RCC 7860 (cell line): ENCODE measurements around the gene PSTPIP2.

Source experiments
- DNase-seq: peaks from one replicate; pipeline ENCODE4 v3.0.0-alpha.2; 2015; ENCODE audit warnings: low spot score
- FAIRE-seq: peaks from 2 replicates; lab custom pipeline; 2012; peaks lifted over from hg19 to GRCh38; lab: Jason Lieb, UNC

The PSTPIP2 gene

DNA sequence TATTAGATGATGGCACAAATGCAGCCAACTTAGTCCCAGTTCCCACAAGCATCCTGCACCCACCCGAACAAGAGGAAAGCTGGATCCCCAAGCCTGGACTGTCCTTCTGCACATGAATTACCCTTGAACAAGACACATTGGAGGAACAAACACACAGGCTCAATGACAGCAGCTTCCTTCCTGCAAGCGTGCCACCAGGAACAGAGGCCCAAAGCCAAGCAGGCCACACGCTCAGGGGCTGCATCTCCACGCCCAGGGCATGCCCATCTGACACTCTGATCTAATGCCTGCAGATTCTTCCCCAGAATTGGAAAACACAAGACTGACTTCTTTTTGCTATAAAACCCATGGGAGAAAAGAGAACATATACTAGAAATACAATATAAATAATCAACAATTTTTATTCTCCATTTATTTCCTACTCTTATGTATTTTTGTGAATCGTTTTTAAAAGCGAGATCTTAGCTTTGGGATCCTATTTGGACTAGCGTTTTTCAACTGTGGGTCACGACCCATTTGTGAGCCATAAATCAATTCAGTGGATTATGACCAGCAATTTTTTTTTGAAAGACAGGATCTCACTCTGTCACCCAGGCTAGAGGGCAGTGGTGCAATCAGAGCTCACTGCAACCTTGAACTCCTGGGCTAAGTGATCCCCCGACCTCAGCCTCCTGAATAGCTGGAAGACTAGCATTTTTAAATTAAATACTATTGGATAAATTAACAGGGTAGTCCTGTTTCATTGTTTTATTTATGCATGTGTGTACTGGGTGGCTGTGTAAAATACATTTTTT, 34.4 kb downstream of the PSTPIP2 start:
- no peak for FAIRE-seq
- no peak for DNase-seq

- DNase-seq (no peak), FAIRE-seq (peak; percentile 66)
These were observed 36.1 kb downstream of the PSTPIP2 start for GRCh38 chr18:46035696-46036680.

- DNase-seq (no peak), FAIRE-seq (no peak)
These were observed 37.8 kb downstream of the PSTPIP2 start for GRCh38 chr18:46034230-46034629.

- DNase-seq (no peak), FAIRE-seq (no peak)
These were observed 40.3 kb downstream of the PSTPIP2 start for GRCh38 chr18:46031741-46032140.

DNA sequence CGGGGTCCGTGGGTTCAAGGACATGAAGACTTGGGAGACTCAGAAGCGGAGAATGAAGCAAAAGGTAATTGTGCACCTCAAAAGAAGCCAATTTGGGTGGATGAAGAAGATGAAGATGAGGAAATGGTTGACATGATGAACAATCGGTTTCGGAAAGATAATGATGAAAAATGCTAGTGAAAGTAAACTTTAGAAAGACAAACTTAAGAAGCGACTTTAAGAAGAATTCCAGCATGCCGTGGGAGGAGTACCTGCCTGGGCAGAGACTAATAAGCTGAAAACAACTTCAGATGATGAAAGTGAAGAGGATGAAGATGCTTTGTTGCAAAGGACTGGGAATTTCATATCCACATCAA, 43.5 kb downstream of the PSTPIP2 start:
- DNase-seq (no peak), FAIRE-seq (no peak)

DNA sequence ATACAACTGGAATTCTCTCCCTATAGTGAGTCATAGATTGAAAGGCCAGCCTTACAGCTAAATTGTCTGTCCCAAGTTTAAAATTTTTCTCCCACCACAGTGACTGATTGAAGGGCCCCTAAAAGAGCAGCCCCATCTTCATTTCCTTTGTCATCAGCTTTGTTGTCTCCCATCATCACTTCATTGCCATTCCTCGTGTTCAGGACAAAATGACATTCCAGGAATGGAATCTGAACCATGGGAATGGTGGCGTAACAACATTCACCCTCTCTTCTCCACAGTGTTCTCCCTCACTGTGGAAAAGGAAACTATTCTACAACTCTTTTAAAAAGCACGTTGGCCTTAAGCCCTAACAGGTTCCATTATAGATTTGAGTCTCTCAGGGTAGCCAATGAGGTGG, 52.1 kb downstream of the PSTPIP2 start:
- no peak for FAIRE-seq
- no peak for DNase-seq

- no peak for FAIRE-seq
- DNase-seq = no peak
These were observed 58.4 kb downstream of the PSTPIP2 start for GRCh38 chr18:46013484-46014189.

DNA sequence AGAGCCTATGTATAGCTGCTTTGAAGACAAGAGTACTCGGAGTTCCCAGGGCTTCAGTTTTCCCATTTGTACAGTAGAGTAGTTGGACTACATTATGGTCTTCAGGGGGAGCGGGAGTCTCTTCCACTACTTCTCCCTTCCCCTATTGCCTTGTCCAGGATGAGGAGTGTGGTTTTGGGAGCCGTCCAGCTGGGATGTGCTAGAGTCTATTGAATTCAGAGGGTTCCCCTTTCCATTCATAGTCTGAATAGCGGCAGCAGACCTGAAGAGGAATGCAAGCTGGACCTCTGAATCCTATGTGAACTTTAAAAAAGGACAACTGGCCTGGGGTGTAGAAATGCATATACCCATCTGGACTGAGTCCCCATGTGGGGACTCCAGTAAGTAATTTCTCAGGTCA, 61.4 kb downstream of the PSTPIP2 start:
- no peak for FAIRE-seq
- no peak for DNase-seq

GRCh38 chr18:46010050-46010449, 62.0 kb downstream of the PSTPIP2 start:
- no peak for FAIRE-seq
- DNase-seq = no peak

GRCh38 chr18:46009125-46009840, 62.8 kb downstream of the PSTPIP2 start:
- DNase-seq = no peak
- no peak for FAIRE-seq

- DNase-seq (no peak), FAIRE-seq (no peak)
These were observed 63.5 kb downstream of the PSTPIP2 start for GRCh38 chr18:46008531-46008930.

DNA sequence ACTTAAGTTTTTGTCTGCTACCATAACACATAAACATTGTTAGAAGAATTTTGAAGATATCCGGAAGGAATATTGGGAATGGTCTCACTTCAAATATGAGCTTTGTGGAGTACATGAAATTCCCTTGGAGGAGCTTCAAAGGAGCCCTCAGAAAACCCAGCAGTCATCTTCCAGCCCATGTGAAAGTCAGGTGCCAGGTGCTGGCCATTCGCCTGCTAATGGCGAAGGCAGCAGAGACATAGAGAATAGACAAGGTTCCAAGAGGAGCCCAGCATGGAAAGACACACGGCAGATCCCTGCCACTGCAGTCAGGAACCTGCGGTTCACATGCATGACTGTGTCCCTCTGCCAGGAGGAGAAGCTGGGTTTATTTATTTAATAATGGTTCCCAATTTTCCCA, 64.9 kb downstream of the PSTPIP2 start:
- no peak for FAIRE-seq
- DNase-seq = no peak

- DNase-seq (no peak), FAIRE-seq (no peak)
These were observed 69.1 kb downstream of the PSTPIP2 start for GRCh38 chr18:46002934-46003333.

DNA sequence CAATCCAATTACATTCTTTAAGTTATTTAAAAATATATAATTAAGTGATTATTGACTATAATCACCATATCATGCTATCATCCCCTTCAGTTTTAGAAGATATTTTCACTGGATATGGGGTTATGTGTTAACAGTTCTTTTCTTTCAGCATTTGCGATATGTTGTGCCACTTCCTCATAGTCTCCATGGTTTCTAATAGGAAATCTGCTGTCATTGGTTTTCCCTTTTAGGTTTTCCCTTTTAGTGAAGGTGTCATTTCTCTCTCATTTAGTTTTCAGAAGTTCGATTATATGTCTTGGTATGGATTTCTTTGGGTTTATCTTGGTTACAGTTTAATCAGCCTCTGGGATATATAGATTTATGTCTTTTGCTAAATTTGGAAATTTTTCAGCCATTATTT, 70.2 kb downstream of the PSTPIP2 start:
- no peak for FAIRE-seq
- DNase-seq = no peak

- DNase-seq (no peak), FAIRE-seq (no peak)
These were observed 71.0 kb downstream of the PSTPIP2 start for GRCh38 chr18:46001074-46001473.

DNA sequence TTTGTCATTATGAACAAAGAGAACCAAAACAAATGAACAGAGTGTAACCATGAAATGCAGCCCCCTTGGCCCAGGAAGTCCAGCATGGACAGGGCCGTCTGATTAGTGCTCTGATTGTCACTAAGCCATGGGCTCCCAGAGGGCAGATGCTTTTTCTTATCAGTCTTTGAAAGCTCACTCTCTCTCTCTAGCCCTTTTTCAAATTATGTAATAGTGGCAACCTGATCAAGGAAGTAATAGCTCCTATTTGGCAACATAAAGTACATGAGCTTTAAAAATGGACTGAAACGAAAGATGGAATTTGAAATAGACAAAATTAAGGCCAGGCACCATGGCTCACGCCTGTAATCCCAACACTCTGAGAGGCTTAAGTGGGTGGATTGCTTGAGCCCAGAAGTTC, 72.5 kb downstream of the PSTPIP2 start:
- no peak for FAIRE-seq
- DNase-seq = no peak

GRCh38 chr18:45998244-45998643, 73.8 kb downstream of the PSTPIP2 start:
- FAIRE-seq = no peak
- no peak for DNase-seq

DNA sequence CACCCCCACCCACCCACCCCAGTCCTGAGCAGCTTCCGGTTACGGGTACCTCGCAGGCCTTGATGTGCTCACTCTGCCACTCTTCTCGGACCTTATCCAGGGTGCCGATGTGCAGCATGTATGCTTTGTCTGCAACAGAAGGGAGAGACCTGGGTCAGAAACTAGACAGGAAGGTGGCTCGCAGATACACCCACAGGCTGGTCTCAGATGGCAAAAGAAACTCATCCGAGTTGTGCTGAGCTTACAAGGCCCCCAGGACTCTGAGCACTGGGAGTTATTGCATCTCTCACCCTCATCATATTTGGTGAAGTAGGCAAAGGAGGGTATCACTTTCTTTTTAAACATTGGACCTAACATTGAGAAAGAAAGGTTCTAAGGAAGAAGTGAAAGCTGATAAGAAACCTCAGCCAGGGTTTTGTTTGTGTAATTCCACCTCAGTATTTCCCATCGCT, 74.3 kb downstream of the PSTPIP2 start:
- FAIRE-seq (no peak), DNase-seq (no peak)

DNA sequence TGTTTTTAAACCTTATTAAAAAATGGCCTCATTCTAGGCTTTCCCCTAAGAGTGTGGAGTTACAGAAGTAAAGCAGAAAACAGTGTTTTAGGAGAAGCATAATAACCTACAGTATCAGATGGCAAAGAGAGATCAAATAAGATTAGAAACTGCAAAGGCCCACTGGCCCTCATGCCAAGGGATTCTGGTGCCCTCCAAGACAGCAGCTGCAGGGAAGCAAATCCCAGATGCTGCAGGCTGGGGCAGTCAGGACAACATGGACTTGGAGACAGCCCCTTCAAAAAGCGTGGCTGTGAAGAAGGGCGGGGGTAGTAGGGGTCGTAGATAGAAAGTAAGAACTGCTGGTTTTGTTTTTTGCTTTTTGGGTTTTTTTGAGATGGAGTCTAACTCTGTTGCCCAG, 76.6 kb downstream of the PSTPIP2 start:
- FAIRE-seq = no peak

GRCh38 chr18:45993438-45993837, 78.6 kb downstream of the PSTPIP2 start:
- FAIRE-seq (no peak), DNase-seq (peak; percentile 31)

More for the DNA sequence above, 76.6 kb downstream of the PSTPIP2 start:
- DNase-seq = no peak
